Common myeloid progenitor, CD34-positive (primary cell): ENCODE measurements around the gene KRT9.
A peak's percentile ranks its signal among the peaks of the same experiment; 100 is the strongest.
"Not testable (repeated sequence)": the region's sequence is repeated elsewhere in the genome, so short reads cannot be mapped to it uniquely, and the experiment has no call there.

Experiments
- CTCF ChIA-PET: fragments of 350-600 bp; sonication (Branson Sonifier 250); formaldehyde crosslinking; loops from one replicate; lab custom pipeline; 2021; ENCODE audit warnings: antibody characterized with exemption; lab: Charles Lee
- POLR2A ChIA-PET: fragments of 350-600 bp; sonication (Branson Sonifier 250); formaldehyde crosslinking; loops from one replicate; lab custom pipeline; 2021; ENCODE audit warnings: antibody characterized with exemption; lab: Charles Lee
- DNase-seq, 3 donors: peaks; one replicate each; pipeline versions ENCODE4 v3.0.0 to v3.0.0-alpha.2; 2013
- H3K27ac ChIP-seq, 2 experiments: 1 replicate in 1 of 2; 2 replicates in 1 of 2; pipeline ENCODE4 v1.7.0; 2013; ENCODE audit warnings: inconsistent platforms in 2 of 2, low read length in 2 of 2, mild to moderate bottlenecking in 2 of 2, low read depth in 1 of 2, moderate library complexity in 1 of 2; ENCODE audit not compliant: severe bottlenecking in 2 of 2, insufficient read depth in 1 of 2, poor library complexity in 1 of 2
- H3K27me3 ChIP-seq, 5 experiments: replicated peaks in 2 of 5; 1 replicate in 3 of 5; 2 replicates in 2 of 5; pipeline versions ENCODE4 v1.6.1 to v1.7.0; 2013; ENCODE audit warnings: low read length in 4 of 5, mild to moderate bottlenecking in 2 of 5, moderate library complexity in 2 of 5, inconsistent platforms in 1 of 5; ENCODE audit not compliant: insufficient read depth in 5 of 5, control insufficient read depth in 4 of 5
- H3K36me3 ChIP-seq, 4 experiments: 1 replicate in 2 of 4; 2 replicates in 2 of 4; pipeline versions ENCODE4 v1.6.1 to v1.7.0; 2013; ENCODE audit warnings: low read length in 3 of 4, control low read depth in 1 of 4, mild to moderate bottlenecking in 1 of 4; ENCODE audit not compliant: control insufficient read depth in 4 of 4, insufficient read depth in 4 of 4
- H3K4me1 ChIP-seq, 4 experiments: 1 replicate in 3 of 4; 2 replicates in 1 of 4; pipeline versions ENCODE4 v1.6.1 to v1.7.1; 2013; ENCODE audit warnings: low read length in 3 of 4, mild to moderate bottlenecking in 3 of 4, control low read depth in 1 of 4, inconsistent platforms in 1 of 4, moderate library complexity in 1 of 4; ENCODE audit not compliant: control insufficient read depth in 4 of 4, insufficient read depth in 4 of 4; ENCODE audit errors: control extremely low read depth in 1 of 4
- H3K4me3 ChIP-seq, 7 experiments: 1 replicate in 4 of 7; 2 replicates in 3 of 7; pipeline versions ENCODE4 v1.5.1 to v1.7.0; 2013; ENCODE audit warnings: mild to moderate bottlenecking in 7 of 7, low read length in 6 of 7, moderate library complexity in 6 of 7, inconsistent platforms in 2 of 7, low read depth in 2 of 7, control low read depth in 1 of 7; ENCODE audit not compliant: insufficient read depth in 4 of 7, control insufficient read depth in 1 of 7; ENCODE audit errors: extremely low read depth in 1 of 7
- H3K9me3 ChIP-seq, 5 experiments: 1 replicate in 4 of 5; 2 replicates in 1 of 5; pipeline versions ENCODE4 v1.6.1 to v1.7.1; 2013; ENCODE audit warnings: low read length in 4 of 5, mild to moderate bottlenecking in 2 of 5, inconsistent platforms in 1 of 5, low read depth in 1 of 5, moderate library complexity in 1 of 5; ENCODE audit not compliant: control insufficient read depth in 4 of 5, insufficient read depth in 2 of 5; ENCODE audit errors: control extremely low read depth in 1 of 5
- WGBS: methylation state at CpG from one replicate; pipeline ENCODE4 v1.1.5; 2013; ENCODE audit not compliant: insufficient coverage; 5-methylcytosine and 5-hydroxymethylcytosine counted together

KRT9 gene

DNA sequence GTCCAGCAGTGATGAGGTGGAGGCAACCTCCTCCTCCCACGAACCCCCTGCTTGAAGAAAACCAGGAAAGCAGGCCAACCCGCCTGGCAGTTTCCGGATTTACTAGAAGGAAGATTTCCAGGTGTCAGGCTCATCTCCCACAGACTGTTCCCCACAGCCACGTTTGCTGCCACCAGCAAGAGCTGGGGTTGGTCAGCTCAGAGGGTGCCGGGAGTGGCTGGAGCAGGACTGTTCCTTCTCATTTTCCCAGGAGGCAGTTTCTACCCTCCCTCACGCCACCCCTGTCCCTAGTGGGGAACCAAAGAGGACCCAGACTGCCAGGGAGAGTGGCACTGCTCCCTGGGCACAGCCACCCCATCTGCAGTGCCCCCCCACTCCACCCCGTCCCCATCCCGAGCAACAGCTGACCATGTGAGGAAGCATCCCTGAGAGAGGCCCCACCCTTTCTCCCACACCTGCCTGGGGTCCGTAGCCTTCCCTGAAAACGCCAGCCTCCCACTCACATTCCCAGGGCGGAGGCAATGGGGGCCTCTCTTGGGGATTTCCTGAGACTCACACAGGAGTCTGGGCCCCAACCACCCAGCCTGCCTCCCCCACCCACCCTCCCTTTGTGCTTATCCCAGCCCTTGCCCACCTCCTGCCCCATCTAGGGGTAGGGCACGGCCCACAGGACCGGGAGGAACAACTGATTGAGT is 46.6 kb upstream of the KRT9 start:
- H3K36me3 ChIP-seq, result no peaks in the 10 kb centered on the region
- no peaks in the 10 kb centered on the region for H3K9me3 ChIP-seq
- H3K27me3 ChIP-seq, result peaks cover 0 to 3% (median 0%) of the 10 kb centered on the region in 5 experiments
- no peak overlapping the region for H3K4me3 ChIP-seq
- ChIA-PET CTCF (interaction anchor here (0.9 kb wide), 1 partner anchor 123 kb away, joined by 3 read pairs; no protein-coding TSS in a partner anchor), POLR2A (no interaction called here)
- WGBS, result 94% methylated on average over 6 of the region's 13 CpGs
- H3K27ac ChIP-seq, result no peak overlapping the region
- no peak for DNase-seq
- no peaks in the 10 kb centered on the region for H3K4me1 ChIP-seq

- Histone ChIP-seq H3K4me1 (no peaks in the 10 kb centered on the region), H3K9me3 (no peaks in the 10 kb centered on the region), H3K4me3 (no peak overlapping the region), H3K27ac (no peak overlapping the region), H3K27me3 (peaks cover 0 to 3% (median 0%) of the 10 kb centered on the region in 5 experiments), H3K36me3 (no peaks in the 10 kb centered on the region)
- no peak for DNase-seq
- WGBS, result 92% methylated on average over 11 of the region's 11 CpGs
- POLR2A ChIA-PET, result no interaction called here
- CTCF ChIA-PET, result no interaction called here
These were observed 45.8 kb upstream of the KRT9 start for GRCh38 chr17:41617698-41618097.

DNA sequence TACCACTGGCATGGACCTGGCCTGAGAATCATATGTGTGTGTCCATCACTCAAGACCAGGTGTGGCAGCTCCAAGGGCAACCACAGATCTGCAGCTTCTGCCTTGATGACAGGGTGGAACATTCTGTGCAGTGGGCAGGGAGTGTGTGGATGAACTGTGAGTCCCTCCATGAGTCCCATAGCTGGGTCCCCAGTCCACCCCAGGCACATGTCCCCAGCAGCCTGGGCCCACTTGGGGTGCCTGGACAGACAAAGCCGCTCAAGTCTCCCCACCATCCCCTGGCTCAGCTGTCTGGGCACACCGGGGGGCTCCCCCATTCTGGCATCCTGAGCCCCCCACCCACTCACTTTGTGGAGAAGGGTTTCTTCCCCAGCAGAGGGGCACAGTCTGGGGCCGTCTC is 45.3 kb upstream of the KRT9 start:
- no peak for DNase-seq
- Histone ChIP-seq H3K27ac (no peak overlapping the region), H3K27me3 (peaks cover 0 to 3% (median 0%) of the 10 kb centered on the region in 5 experiments), H3K4me1 (no peaks in the 10 kb centered on the region), H3K4me3 (no peak overlapping the region), H3K36me3 (no peaks in the 10 kb centered on the region), H3K9me3 (no peaks in the 10 kb centered on the region)
- CTCF ChIA-PET, result interaction anchor here (1.2 kb wide), 1 partner anchor 39 kb away, joined by 3 read pairs; no protein-coding TSS in a partner anchor
- POLR2A ChIA-PET, result no interaction called here
- 95% methylated on average over 3 of the region's 3 CpGs for WGBS

DNA sequence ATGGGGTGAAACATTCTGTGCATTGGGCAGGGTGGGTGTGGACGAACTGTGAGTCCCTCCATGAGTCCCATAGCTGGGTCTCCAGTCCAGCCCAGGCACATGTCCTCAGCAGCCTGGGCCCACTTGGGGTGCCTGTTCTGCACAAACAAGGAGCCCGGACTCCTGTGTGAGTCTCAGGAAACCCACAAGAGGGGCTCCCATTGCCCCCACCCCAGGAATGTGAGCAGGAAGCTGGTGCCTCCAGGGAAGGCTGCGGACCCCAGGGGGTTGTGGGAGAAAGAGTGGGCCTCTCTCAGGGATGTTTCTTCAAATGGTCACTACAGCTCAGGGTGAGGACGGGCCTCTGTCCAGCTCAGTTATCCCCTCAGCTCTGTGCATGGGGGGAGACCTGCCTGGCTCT is 44.6 kb upstream of the KRT9 start:
- H3K27me3 ChIP-seq, H3K4me1 ChIP-seq, H3K4me3 ChIP-seq, H3K36me3 ChIP-seq, DNase-seq, H3K27ac ChIP-seq, H3K9me3 ChIP-seq, POLR2A ChIA-PET: not testable (repeated sequence)
- 100% methylated on average over 3 of the region's 4 CpGs for WGBS
- CTCF ChIA-PET, result interaction anchor here (1.2 kb wide), 1 partner anchor 38 kb away, joined by 3 read pairs; no protein-coding TSS in a partner anchor

- Histone ChIP-seq H3K27ac (no peak overlapping the region), H3K4me1 (no peaks in the 10 kb centered on the region), H3K4me3 (no peak overlapping the region), H3K27me3 (peaks cover 0 to 6% (median 0%) of the 10 kb centered on the region in 5 experiments), H3K9me3 (no peaks in the 10 kb centered on the region), H3K36me3 (no peaks in the 10 kb centered on the region)
- no peak for DNase-seq
- CTCF ChIA-PET, result no interaction called here
- WGBS, result 69% methylated on average over 4 of the region's 7 CpGs
- POLR2A ChIA-PET, result no interaction called here
These were observed 43.6 kb upstream of the KRT9 start for GRCh38 chr17:41615454-41615853.

DNA sequence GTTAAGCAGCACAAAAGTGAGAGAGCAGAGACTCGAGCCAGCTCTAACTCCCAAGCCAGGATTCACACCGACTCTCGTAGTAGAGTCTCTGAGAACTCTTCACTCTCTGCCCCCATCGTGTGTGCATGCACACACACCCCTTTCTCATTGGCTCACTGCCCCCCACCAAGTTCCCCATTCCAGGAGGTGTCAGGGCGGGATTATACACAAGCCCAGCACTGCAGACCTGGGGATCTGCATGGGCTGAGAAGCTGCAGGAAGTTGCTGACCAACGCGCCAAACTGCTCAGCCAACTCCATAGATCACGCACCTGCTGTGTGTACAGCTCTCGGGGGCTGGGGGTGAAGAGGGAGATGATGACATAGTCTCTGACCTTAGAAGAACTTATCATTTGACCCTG is 42.9 kb upstream of the KRT9 start:
- CTCF ChIA-PET, H3K27me3 ChIP-seq, H3K36me3 ChIP-seq, H3K4me3 ChIP-seq, H3K9me3 ChIP-seq, POLR2A ChIA-PET, H3K27ac ChIP-seq, H3K4me1 ChIP-seq: not testable (repeated sequence)
- 56% methylated on average over 5 of the region's 9 CpGs for WGBS
- DNase-seq, result peak in 2 of 3 donors; percentile 28 to 38

DNA sequence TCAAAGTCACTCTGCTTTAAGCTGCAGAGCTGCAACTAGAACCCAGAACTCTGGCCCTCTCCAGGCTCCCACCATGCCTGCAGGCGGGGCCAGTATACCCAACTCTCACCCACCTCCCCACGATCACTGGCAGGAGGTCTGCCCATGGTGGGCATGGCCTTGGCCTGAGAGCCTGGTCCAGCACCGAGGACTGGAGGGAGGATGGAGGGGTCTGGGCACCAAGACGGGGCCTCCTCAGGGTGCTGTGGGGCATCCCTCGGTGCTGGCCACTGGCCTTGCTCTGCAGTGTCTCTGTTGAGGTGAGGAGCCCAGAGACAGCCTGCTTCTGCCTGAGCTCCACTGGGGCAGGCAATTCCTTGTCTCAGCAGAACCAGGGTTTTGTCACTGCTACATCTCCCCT is 42.2 kb upstream of the KRT9 start:
- 97% methylated on average over 3 of the region's 5 CpGs for WGBS
- POLR2A ChIA-PET, result no interaction called here
- Histone ChIP-seq H3K4me3 (no peak overlapping the region), H3K9me3 (no peaks in the 10 kb centered on the region), H3K27me3 (peaks cover 0 to 6% (median 3%) of the 10 kb centered on the region in 5 experiments), H3K4me1 (no peaks in the 10 kb centered on the region), H3K27ac (no peak overlapping the region), H3K36me3 (no peaks in the 10 kb centered on the region)
- CTCF ChIA-PET, result no interaction called here
- no peak for DNase-seq
